ENCODE results near the gene TMEM233. TPM values are rescaled to one million over a fixed set of nuclear protein-coding genes. Genes with fewer than 3 reads are reported as not detected.

Gene TMEM233
- total and polyA plus RNA-seq, 2 of the 8 experiments (the other 6 are each of a cell fraction or from before 2014, with no cell fraction given), result 0.09 TPM

GRCh38 chr12:119681111-119681510 lies 87.5 kb downstream of the TMEM233 start:
- H2BK5ac ChIP-seq (ENCODE audit: low read depth, low read length), result no peak overlapping the region
- H3K4me3 ChIP-seq (ENCODE audit: extremely low read depth in 1 of 4, insufficient read depth in 2 of 4, low read depth in 3 of 4, low read length in 4 of 4), result no peak overlapping the region
- H3K27me3 ChIP-seq (replicated peaks in 1 of 4; ENCODE audit: control insufficient read depth in 3 of 4, extremely low read depth in 1 of 4, insufficient read depth in 3 of 4, low read length in 3 of 4), result no peaks in the 10 kb centered on the region
- no peaks in the 10 kb centered on the region for H3K79me1 ChIP-seq (ENCODE audit: low read depth, low read length)
- no peak overlapping the region for H2BK15ac ChIP-seq (ENCODE audit: low read length)
- no peak overlapping the region for H3K4ac ChIP-seq (replicated peaks; ENCODE audit: insufficient read length, low read depth, low read length)
- no peaks in the 10 kb centered on the region for H3K23me2 ChIP-seq (ENCODE audit: low read depth, low read length)
- H3K27ac ChIP-seq (ENCODE audit: low read depth, low read length), result no peak overlapping the region
- no peak overlapping the region for H3K18ac ChIP-seq (ENCODE audit: extremely low read depth, low read length)
- no peaks in the 10 kb centered on the region for H3K79me2 ChIP-seq (ENCODE audit: control insufficient read depth in 1 of 2, insufficient read depth in 2 of 2, low read length in 2 of 2)
- no peak overlapping the region for H4K91ac ChIP-seq (replicated peaks; ENCODE audit: insufficient read length, low read length)
- H3K14ac ChIP-seq (ENCODE audit: insufficient read length), result no peak overlapping the region
- no peak overlapping the region for H4K5ac ChIP-seq (ENCODE audit: insufficient read length, low read depth, low read length)
- H3K4me1 ChIP-seq (replicated peaks in 1 of 4; ENCODE audit: control insufficient read depth in 3 of 4, insufficient read depth in 4 of 4, low read length in 3 of 4), result peaks cover 0 to 4% (median 0%) of the 10 kb centered on the region in 4 experiments; a peak in 2 of 7 replicates
- peaks cover 19 to 51% (median 45%) of the 10 kb centered on the region in 4 experiments for H3K36me3 ChIP-seq (ENCODE audit: control insufficient read depth in 2 of 4, insufficient read depth in 4 of 4, low read length in 3 of 4)
- no peaks in the 10 kb centered on the region for H3K9me3 ChIP-seq (ENCODE audit: insufficient read depth in 2 of 2, low read depth in 1 of 2, low read length in 1 of 2)
- no peak overlapping the region for H4K8ac ChIP-seq (ENCODE audit: extremely low read depth, insufficient read depth, low read length)
- no peak overlapping the region for H2BK20ac ChIP-seq (ENCODE audit: low read length)
- H3K9ac ChIP-seq (replicated peaks in 1 of 4; ENCODE audit: extremely low read depth in 1 of 4, low read depth in 3 of 4, low read length in 3 of 4), result no peak overlapping the region
- H3K23ac ChIP-seq (ENCODE audit: insufficient read length), result no peak overlapping the region
- POLR2A ChIA-PET (ENCODE audit: partially characterized antibody), result interaction anchor here (1.6 to 3.1 kb wide), 3 partner anchors 9 to 113 kb away, joined by 4 to 14 read pairs (median 10); partner anchors contain the start of gene PRKAB1
- H2AFZ ChIP-seq (ENCODE audit: low read length), result no peak overlapping the region
- no peak overlapping the region for H2BK12ac ChIP-seq (ENCODE audit: low read depth, low read length)
- CTCF ChIA-PET (ENCODE audit: partially characterized antibody), result interaction anchor here (0.6 to 2.2 kb wide), 5 partner anchors 12 to 632 kb away, joined by 3 to 10 read pairs (median 4); no protein-coding TSS in a partner anchor
- no peak for FAIRE-seq
- DNase-seq (ENCODE audit: low read depth in 1 of 2, low spot score in 2 of 2), result no peak
- H3K56ac ChIP-seq (replicated peaks; ENCODE audit: insufficient read length, low read depth, low read length), result no peak overlapping the region
- no peak overlapping the region for H2BK120ac ChIP-seq (replicated peaks; ENCODE audit: low read depth, low read length)
- peaks cover 7 to 14% of the 10 kb centered on the region in 2 experiments for H4K20me1 ChIP-seq (replicated peaks in 1 of 2; ENCODE audit: control insufficient read depth in 1 of 2, insufficient read depth in 2 of 2, low read length in 2 of 2)
- H2AK5ac ChIP-seq (ENCODE audit: low read depth, low read length), result no peak overlapping the region
- WGBS, 2 experiments (ENCODE audit: extremely low coverage in 1 of 2, insufficient coverage in 1 of 2, insufficient read length in 1 of 2, insufficient replicate concordance in 2 of 2, low coverage in 1 of 2, low lambda C conversion rate in 2 of 2, missing lambda C conversion rate in 1 of 2), result 91% methylated on average over 8 of the region's 8 CpGs; no CpG with 5 or more reads in 1 of the 2 experiments
- no peak overlapping the region for H3K4me2 ChIP-seq (ENCODE audit: insufficient read depth in 1 of 2, low read depth in 2 of 2, low read length in 2 of 2)
- TF ChIP-seq POLR2AphosphoS5 (IDR thresholded peaks at IDR 0.05; ENCODE audit: low read depth, low read length) (no peak), SP2 (IDR thresholded peaks at IDR 0.05; ENCODE audit: low read length) (no peak), JUN (IDR thresholded peaks at IDR 0.05; ENCODE audit: low read depth, low read length) (no peak), TAF1 (IDR thresholded peaks at IDR 0.05; ENCODE audit: low read depth, low read length) (no peak), E2F6 (IDR thresholded peaks at IDR 0.05) (no peak)
